PC-9 (cell line): ENCODE data around the gene PDE4D. TPM values are rescaled to one million over a fixed set of nuclear protein-coding genes. Genes with fewer than 3 reads are reported as not detected.

Experiments used
- BruUV-seq: library from RNA; stranded (reverse); fragments of 400-500 nt; replicated peaks from 2 replicates; lab custom pipeline; 2021; lab: Mats Ljungman, UMichigan
- CTCF ChIA-PET: fragments of 300-600 bp; sonication (Branson Sonifier 250); formaldehyde crosslinking; loops from one replicate; lab custom pipeline; 2022; ENCODE audit warnings: antibody characterized with exemption; lab: Charles Lee
- POLR2A ChIA-PET: fragments of 300-600 bp; sonication (Branson Sonifier 250); formaldehyde crosslinking; loops from one replicate; lab custom pipeline; 2022; ENCODE audit warnings: antibody characterized with exemption; ENCODE audit not compliant: unreplicated experiment; lab: Charles Lee
- DNase-seq, 2 experiments: peaks; one replicate each; pipeline versions ENCODE4 v3.0.0 to v3.0.0-alpha.2; 2015 to 2022; ENCODE audit warnings: mixed read lengths in 1 of 2
- H2AFZ ChIP-seq: fragments of 200-600 bp; sonication (generic); 2 replicates; pipeline ENCODE4 v1.8.1; 2017; ENCODE audit warnings: antibody characterized with exemption
- H3F3A ChIP-seq: fragments of 200-600 bp; sonication (generic); 2 replicates; pipeline ENCODE4 v1.8.1; 2017; ENCODE audit warnings: antibody characterized with exemption, mild to moderate bottlenecking, low read depth; ENCODE audit not compliant: insufficient read depth
- H3K27ac ChIP-seq: fragments of 200-600 bp; sonication (generic); 2 replicates; pipeline ENCODE4 v1.6.1; 2016; ENCODE audit warnings: mixed run types
- H3K27me3 ChIP-seq: fragments of 200-600 bp; sonication (generic); 2 replicates; pipeline ENCODE4 v1.6.1; 2016; ENCODE audit warnings: low read depth, mixed run types; ENCODE audit not compliant: insufficient read depth
- H3K36me3 ChIP-seq: fragments of 200-600 bp; sonication (generic); 2 replicates; pipeline ENCODE4 v1.6.1; 2016; ENCODE audit warnings: low read depth, mixed run types
- H3K4me1 ChIP-seq: fragments of 200-600 bp; sonication (generic); replicated peaks from 2 replicates; pipeline ENCODE4 v1.6.1; 2016; ENCODE audit warnings: mixed run types; ENCODE audit not compliant: insufficient read depth
- H3K4me2 ChIP-seq: fragments of 200-600 bp; sonication (generic); 2 replicates; pipeline ENCODE4 v1.6.1; 2017; ENCODE audit warnings: mixed run types
- H3K4me3 ChIP-seq: fragments of 200-600 bp; sonication (generic); 2 replicates; pipeline ENCODE4 v1.6.1; 2016; ENCODE audit warnings: mixed run types
- H3K79me2 ChIP-seq: fragments of 200-600 bp; sonication (generic); 2 replicates; pipeline ENCODE4 v1.6.1; 2017; ENCODE audit warnings: low read depth, mixed run types
- H3K9me2 ChIP-seq: fragments of 200-600 bp; sonication (generic); 2 replicates; pipeline ENCODE4 v1.8.1; 2017; ENCODE audit warnings: mild to moderate bottlenecking; ENCODE audit not compliant: insufficient read depth
- H3K9me3 ChIP-seq: fragments of 200-600 bp; sonication (generic); 2 replicates; pipeline ENCODE4 v1.8.1; 2016; ENCODE audit warnings: low read depth; ENCODE audit not compliant: insufficient read depth
- H4K20me1 ChIP-seq: fragments of 200-600 bp; sonication (generic); 2 replicates; pipeline ENCODE4 v1.8.1; 2017; ENCODE audit not compliant: insufficient read depth
- CTCF ChIP-seq: fragments of 200-600 bp; sonication (generic); conservative IDR thresholded peaks from 2 replicates; pipeline ENCODE4 v1.6.1; 2017; ENCODE audit warnings: mixed run types, antibody characterized with exemption, mild to moderate bottlenecking, moderate library complexity
- EZH2 ChIP-seq: fragments of 200-600 bp; sonication (generic); IDR thresholded peaks from 2 replicates; pipeline ENCODE4 v1.8.0; 2017; ENCODE audit warnings: antibody characterized with exemption, low read depth
- intact Hi-C: fragments of 100-400 bp; cut with micrococcal nuclease; formaldehyde crosslinking; loops from one replicate; pipeline ENCODE4 v1.10.0; 2022; ENCODE audit not compliant: unreplicated experiment
- total RNA-seq: library from RNA; stranded (reverse); gene quantifications from 2 replicates; pipeline ENCODE4 v1.2.3, GENCODE V29; 2021

PDE4D gene
- total RNA-seq, 1 experiment from 2014 or later, result 9.8 TPM

GRCh38 chr5:59099270-59099994 lies 794.1 kb downstream of the PDE4D start:
- Histone ChIP-seq H3K4me2 (no peak overlapping the region), H3K4me1 (no peaks in the 10 kb centered on the region; the same call in 1 of the 2 replicates), H3K36me3 (no peaks in the 10 kb centered on the region), H3K4me3 (no peak overlapping the region), H3K9me3 (no peaks in the 10 kb centered on the region), H3F3A (no peaks in the 10 kb centered on the region), H3K27ac (no peak overlapping the region), H3K79me2 (no peaks in the 10 kb centered on the region), H2AFZ (no peak overlapping the region), H3K27me3 (no peaks in the 10 kb centered on the region), H3K9me2 (no peaks in the 10 kb centered on the region), H4K20me1 (no peaks in the 10 kb centered on the region)
- intact Hi-C loops, result no loop called here
- TF ChIP-seq EZH2 (no peak), CTCF (no peak)
- POLR2A ChIA-PET, result no interaction called here
- peak; percentile 2 to 41 for DNase-seq
- CTCF ChIA-PET, result no interaction called here
- no TSS peak for BruUV-seq

GRCh38 chr5:59098743-59099142 lies 794.8 kb downstream of the PDE4D start:
- H3K9me3 ChIP-seq, result no peaks in the 10 kb centered on the region
- intact Hi-C loops, result no loop called here
- H3K27ac ChIP-seq, result no peak overlapping the region
- H3F3A ChIP-seq, result no peaks in the 10 kb centered on the region
- no peak overlapping the region for H3K4me2 ChIP-seq
- H3K4me1 ChIP-seq, result no peaks in the 10 kb centered on the region; the same call in 1 of the 2 replicates
- no TSS peak for BruUV-seq
- no peak for DNase-seq
- H2AFZ ChIP-seq, result no peak overlapping the region
- ChIA-PET POLR2A (no interaction called here), CTCF (no interaction called here)
- H3K4me3 ChIP-seq, result no peak overlapping the region
- H4K20me1 ChIP-seq, result no peaks in the 10 kb centered on the region
- TF ChIP-seq CTCF (no peak), EZH2 (no peak)
- H3K79me2 ChIP-seq, result no peaks in the 10 kb centered on the region
- 0 out of 2 replicates have a peak, but pooled peaks cover 4% of the 10 kb centered on the region for H3K9me2 ChIP-seq
- H3K27me3 ChIP-seq, result no peaks in the 10 kb centered on the region
- H3K36me3 ChIP-seq, result no peaks in the 10 kb centered on the region

GRCh38 chr5:59097712-59098111 lies 795.8 kb downstream of the PDE4D start:
- H3K27me3 ChIP-seq, result no peaks in the 10 kb centered on the region
- intact Hi-C loops, result no loop called here
- H3K27ac ChIP-seq, result no peak overlapping the region
- H3K9me2 ChIP-seq, result 0 out of 2 replicates have a peak, but pooled peaks cover 4% of the 10 kb centered on the region
- no peak overlapping the region for H3K4me2 ChIP-seq
- CTCF ChIA-PET, result no interaction called here
- H3K9me3 ChIP-seq, result no peaks in the 10 kb centered on the region
- H3F3A ChIP-seq, result no peaks in the 10 kb centered on the region
- no peaks in the 10 kb centered on the region; the same call in 1 of the 2 replicates for H3K4me1 ChIP-seq
- no peak overlapping the region for H3K4me3 ChIP-seq
- no peaks in the 10 kb centered on the region for H4K20me1 ChIP-seq
- H2AFZ ChIP-seq, result no peak overlapping the region
- H3K36me3 ChIP-seq, result no peaks in the 10 kb centered on the region
- DNase-seq, result no peak
- H3K79me2 ChIP-seq, result no peaks in the 10 kb centered on the region
- BruUV-seq, result no TSS peak
- TF ChIP-seq EZH2, result no peak
- TF ChIP-seq CTCF, result no peak
- POLR2A ChIA-PET, result no interaction called here
